Stimulated activated CD8-positive, alpha-beta memory T cell treated with anti-CD3 and anti-CD28 coated beads, Interleukin-7, amount 100 ng/mL, for 4 hours (primary cell): ENCODE results near the gene GLIS1.

Experiments
- DNase-seq, 2 donors: peaks; one replicate each; pipeline ENCODE4 v3.0.0-alpha.2; 2020; ENCODE audit warnings: low read depth in 2 of 2

The GLIS1 gene

GRCh38 chr1:53693773-53694717 is 44.9 kb downstream of the GLIS1 start:
- no peak for DNase-seq

GRCh38 chr1:53693339-53693738 is 45.6 kb downstream of the GLIS1 start:
- DNase-seq = no peak

- DNase-seq = no peak
Observed at GRCh38 chr1:53691326-53691725, 47.6 kb downstream of the GLIS1 start.

- DNase-seq = no peak
Observed at GRCh38 chr1:53690411-53690810, 48.6 kb downstream of the GLIS1 start.

GRCh38 chr1:53689736-53690326 is 49.1 kb downstream of the GLIS1 start:
- no peak for DNase-seq

GRCh38 chr1:53689223-53689622 is 49.7 kb downstream of the GLIS1 start:
- DNase-seq = no peak

GRCh38 chr1:53688381-53689102 is 50.4 kb downstream of the GLIS1 start:
- DNase-seq = no peak

GRCh38 chr1:53687901-53688300 is 51.1 kb downstream of the GLIS1 start:
- no peak for DNase-seq

- DNase-seq = no peak
Observed at GRCh38 chr1:53687426-53687825, 51.5 kb downstream of the GLIS1 start.

GRCh38 chr1:53686965-53687267 is 52.0 kb downstream of the GLIS1 start:
- no peak for DNase-seq

- DNase-seq = no peak
Observed at GRCh38 chr1:53686091-53686964, 52.6 kb downstream of the GLIS1 start.

- no peak for DNase-seq
Observed at GRCh38 chr1:53685272-53686051, 53.5 kb downstream of the GLIS1 start.

- no peak for DNase-seq
Observed at GRCh38 chr1:53684741-53685140, 54.2 kb downstream of the GLIS1 start.

- DNase-seq = no peak
Observed at GRCh38 chr1:53683986-53684740, 54.8 kb downstream of the GLIS1 start.

- DNase-seq = no peak
Observed at GRCh38 chr1:53682881-53683280, 56.1 kb downstream of the GLIS1 start.

GRCh38 chr1:53681977-53682685 is 56.8 kb downstream of the GLIS1 start:
- DNase-seq = peak in 1 of 2 donors; percentile 21

- DNase-seq = no peak
Observed at GRCh38 chr1:53681351-53681976, 57.5 kb downstream of the GLIS1 start.

- no peak for DNase-seq
Observed at GRCh38 chr1:53680868-53681267, 58.1 kb downstream of the GLIS1 start.
